NCI-H345 (cell line): ENCODE data around the gene PTOV1.
A peak's percentile ranks its signal among the peaks of the same experiment; 100 is the strongest.

Experiments
- DNase-seq: peaks from one replicate; lab custom pipeline; 2025; lab: John Stamatoyannopoulos, UW

Gene PTOV1

DNA sequence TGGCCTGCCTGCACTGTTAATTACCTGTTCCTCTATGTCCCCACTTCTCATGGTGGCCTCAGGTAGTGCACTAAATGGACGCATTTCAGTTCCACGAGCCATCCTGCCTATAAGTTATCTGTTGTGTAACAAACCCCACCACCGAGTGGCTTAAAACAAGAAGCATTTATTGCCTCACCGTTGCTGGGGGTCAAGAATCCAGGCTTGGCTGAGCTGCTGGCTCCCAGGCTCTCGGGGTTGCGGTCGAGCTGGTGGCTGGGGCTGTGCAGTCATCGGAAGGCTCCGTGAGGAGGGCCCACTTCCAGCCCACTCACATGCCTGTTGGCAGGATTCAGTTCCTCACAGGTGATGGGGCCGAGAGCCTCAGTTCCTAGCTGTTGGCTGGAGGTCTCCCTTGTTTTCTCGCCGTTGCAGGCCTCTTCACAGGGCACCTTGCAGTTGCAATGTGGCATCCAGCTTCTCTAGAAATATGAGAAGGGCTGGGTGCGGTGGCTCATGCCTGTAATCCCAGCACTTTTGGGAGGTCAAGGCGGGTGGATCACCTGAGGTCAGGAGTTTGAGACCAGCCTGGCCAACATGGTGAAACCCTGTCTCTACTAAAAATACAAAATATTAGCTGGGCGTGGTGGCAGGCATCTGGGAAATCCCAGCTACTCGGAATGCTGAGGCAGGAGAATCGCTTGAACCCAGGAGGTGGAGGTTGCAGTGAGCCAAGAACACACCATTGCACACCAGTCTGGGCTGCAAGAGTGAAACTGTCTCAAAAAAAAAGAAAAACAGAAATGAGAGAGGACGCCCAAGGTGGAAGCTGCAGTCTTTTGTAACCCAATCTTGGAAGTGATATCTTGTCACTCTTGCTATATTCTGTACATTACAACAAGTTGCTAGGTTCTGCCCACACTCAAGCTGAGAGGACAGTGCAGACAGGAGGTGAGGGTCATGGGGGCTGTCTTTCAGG, 6.5 kb upstream of the PTOV1 start:
- DNase-seq: no peak

DNA sequence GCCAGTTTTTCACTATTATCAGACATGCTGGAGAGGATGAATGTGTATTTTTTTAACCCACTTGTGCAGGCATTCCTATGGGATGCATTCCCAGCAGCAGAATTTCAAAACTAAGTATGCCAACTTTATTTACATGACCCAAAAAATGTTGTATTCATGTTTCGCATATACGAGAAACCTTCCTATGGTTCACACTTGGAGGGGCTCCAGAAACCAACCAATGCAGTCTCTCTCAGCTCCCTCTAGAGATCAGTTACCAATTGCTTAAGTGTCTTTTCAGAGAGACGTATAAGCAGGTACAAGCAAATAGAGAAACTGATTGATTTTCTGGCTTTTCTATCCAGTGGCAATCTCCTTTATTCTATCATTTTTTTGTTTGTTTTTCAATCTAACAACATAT, 5.5 kb upstream of the PTOV1 start:
- DNase-seq: no peak

GRCh38 chr19:49846408-49846807, 4.6 kb upstream of the PTOV1 start:
- DNase-seq: no peak

DNA sequence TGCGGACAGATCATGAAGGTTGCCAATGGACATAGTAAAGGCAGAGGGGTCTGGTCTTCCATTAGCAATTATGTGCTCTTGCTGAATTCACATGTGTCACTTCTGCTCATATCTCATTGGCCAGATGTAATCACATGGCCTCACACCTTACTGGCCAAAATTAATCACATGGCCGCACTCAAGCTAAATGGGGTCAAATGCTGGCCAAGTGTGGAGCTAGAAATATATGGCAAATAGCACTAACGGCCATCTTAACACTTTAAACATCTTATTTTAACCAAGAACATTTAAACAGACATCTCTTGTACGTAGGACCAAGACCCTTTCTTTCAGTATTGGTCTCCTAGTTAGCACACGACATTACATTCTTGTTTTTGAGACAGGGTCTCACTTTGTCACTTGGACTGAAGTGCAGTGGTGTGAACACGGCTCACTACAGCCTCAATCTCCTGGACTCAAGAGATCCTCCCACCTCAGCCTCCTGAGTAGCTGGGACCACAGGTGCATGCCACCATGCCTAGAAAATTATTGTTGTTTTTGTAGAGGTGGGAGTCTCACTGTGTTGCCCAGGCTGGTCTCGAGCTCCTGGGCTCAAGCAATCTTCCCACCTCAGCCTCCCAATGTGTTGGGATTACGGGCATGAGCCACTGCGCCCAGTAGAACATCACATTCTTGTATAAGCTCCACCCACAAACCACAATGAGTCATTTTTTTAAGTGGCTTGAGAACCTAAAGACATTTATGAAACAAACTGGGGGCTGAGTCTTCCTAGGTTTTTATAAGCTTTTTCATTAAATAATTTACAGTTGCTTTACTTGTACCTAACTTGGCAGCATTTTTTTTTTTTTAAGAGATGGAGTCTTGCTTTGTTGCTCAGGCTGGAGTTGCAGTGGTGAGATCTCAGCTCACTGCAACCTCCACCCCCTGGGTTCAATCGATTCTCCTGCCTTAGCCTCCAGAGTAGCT, 2.9 kb upstream of the PTOV1 start:
- DNase-seq: no peak

- no peak for DNase-seq
Measured at GRCh38 chr19:49848938-49849337, 2.0 kb upstream of the PTOV1 start.

GRCh38 chr19:49849433-49850220, 1.3 kb upstream of the PTOV1 start:
- DNase-seq: no peak

- DNase-seq: no peak
Measured at GRCh38 chr19:49850221-49850486, 805 bp upstream of the PTOV1 start.

- DNase-seq: peak; percentile 49
Measured at GRCh38 chr19:49851456-49852259, 699 bp downstream of the PTOV1 start.

GRCh38 chr19:49852631-49853126, 1.7 kb downstream of the PTOV1 start:
- DNase-seq: no peak

DNA sequence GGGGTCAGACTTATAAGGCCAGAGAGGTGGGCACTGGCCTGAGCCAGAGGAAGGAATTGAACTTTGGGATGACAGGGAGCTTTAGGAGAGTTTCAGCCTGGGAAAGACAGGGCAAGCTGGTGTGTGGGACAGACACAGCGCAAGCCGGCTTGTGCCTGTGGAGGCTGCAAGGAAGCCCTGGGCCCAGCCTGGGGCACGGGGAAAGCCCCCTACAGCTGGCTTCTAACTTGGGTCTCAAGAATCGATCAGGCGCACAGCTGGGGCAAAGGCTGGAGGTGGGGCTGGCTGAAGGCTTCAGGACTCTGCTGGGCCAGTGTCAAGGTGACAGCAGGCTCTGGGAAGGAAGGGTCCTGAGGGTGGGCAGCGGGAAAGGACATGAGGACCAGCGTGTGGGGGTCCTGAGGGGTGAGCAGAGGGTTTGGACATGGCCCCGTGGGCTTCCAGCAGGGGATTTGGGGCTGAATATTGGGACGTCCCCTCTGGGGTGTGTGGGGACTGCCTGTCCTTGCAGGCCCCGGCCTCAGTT, 3.0 kb downstream of the PTOV1 start:
- DNase-seq: no peak

DNA sequence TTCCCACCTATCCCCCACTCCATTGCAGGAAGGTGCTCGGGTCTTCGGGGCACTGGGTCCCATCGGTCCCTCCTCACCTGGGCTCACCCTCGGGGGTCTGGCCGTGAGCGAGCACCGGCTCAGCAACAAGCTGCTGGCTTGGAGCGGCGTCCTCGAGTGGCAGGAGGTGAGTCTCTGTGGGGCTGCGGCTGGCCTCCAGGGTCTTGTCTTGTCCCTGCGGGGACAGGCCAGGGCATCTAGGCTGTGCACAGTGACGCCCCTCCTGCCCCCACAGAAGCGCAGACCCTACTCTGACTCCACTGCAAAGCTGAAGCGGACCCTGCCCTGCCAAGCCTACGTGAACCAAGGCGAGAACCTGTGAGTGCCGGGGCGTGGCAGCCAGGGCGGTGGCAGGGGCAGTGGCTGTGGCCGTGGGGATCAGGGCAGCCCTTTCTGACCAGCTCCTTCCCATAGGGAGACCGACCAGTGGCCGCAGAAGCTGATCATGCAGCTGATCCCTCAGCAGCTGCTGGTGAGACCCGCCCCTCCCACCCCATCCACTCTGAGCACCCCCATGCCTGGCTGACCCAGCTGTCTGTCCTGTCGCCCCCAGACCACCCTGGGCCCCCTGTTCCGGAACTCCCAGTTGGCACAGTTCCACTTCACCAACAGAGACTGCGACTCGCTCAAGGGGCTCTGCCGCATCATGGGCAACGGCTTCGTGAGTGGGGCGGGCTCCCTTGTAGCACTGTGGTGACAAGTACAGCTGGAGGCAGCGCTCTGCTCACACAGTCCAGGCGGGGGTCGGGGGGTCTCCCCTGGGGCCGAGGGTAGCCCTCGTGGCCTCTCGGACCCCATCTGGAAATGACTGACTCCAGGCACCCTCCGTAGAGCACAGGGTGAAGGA, 3.7 kb downstream of the PTOV1 start:
- DNase-seq: no peak

DNA sequence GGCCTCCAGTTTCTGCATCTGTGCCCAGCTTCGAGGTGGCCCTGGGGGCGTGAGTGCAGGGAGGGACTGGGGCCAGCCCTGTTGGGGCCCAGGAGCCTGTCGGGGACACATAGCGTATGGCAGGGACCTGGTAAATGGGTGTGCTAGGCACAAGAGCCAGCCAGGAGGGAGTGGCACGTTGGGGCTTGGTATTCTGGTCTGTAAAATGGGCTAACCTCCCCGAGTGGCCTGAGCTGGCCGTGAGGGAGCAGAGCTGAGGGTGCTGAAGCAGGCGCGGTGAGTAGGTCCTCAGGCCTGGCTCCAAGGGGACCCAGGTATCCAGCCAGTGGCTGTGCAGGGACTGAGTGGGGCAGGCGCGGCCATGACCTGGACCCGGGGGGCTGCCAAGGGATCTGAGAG, 4.3 kb downstream of the PTOV1 start:
- no peak for DNase-seq

DNA sequence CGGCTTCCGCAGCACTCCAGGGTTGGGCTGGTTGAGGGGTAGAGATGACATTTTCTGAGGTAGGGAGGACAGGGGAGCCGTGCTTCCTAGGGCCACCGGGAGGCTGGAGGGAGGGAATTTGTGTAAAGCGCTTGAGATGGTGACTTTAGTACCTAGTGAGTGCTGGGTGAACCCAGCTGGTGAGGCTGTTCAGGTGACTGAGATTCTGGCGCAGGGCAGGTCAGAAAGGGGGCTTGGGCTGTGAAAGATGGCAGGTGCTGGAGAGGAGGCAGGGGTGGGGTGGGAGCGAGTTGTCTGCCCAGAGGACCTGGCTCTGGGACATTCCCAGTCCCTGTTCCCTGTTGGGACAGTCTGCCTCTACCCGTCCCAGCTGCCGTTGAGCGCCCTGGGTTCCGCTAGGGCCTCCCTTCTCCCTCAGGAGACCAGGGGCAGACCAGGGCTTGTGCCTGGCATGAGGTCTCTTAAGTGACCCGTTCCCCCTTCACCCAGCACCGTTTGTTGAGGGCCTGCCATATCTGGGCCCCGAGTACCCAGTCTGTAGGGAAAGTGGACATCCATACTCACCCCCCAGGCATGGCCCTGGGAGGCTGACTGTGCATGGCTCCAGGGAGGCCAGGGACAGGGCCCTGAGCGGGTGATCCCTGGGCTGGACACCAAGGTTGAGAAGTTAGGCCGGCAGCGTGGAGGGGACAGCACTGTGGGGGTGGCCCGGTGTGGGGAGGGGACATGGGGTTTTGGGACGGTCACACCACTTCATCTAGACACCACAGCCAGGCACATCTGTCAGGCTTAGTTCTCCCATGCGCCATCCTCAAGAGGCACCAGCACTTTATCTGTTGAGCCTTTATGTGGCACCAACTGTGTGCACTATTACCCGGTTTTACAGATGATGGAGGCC, 5.0 kb downstream of the PTOV1 start:
- DNase-seq: no peak

DNA sequence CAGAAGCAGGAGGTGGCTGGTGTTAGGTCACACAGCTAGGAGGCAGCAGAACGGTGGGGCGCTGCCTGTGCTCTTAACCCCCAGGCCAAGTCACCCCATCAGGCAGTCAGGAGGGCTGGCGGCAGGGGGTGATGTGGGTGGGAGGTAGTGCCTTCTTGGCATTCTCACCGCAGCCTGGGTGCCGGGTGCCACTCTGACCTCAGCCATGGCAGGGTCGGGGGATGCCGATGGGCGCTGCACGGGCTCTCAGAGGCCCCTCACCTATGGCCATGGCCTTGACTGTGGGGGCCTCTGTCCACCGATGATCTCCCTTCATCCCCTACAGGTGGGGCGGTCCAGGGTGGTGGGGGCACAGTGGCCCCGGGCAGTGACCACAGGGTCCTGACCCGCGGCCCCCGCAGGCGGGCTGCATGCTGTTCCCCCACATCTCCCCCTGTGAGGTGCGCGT, 5.6 kb downstream of the PTOV1 start:
- no peak for DNase-seq

GRCh38 chr19:49857061-49857837, 6.3 kb downstream of the PTOV1 start:
- no peak for DNase-seq

- DNase-seq: no peak
Measured at GRCh38 chr19:49857838-49858087, 6.8 kb downstream of the PTOV1 start.

DNA sequence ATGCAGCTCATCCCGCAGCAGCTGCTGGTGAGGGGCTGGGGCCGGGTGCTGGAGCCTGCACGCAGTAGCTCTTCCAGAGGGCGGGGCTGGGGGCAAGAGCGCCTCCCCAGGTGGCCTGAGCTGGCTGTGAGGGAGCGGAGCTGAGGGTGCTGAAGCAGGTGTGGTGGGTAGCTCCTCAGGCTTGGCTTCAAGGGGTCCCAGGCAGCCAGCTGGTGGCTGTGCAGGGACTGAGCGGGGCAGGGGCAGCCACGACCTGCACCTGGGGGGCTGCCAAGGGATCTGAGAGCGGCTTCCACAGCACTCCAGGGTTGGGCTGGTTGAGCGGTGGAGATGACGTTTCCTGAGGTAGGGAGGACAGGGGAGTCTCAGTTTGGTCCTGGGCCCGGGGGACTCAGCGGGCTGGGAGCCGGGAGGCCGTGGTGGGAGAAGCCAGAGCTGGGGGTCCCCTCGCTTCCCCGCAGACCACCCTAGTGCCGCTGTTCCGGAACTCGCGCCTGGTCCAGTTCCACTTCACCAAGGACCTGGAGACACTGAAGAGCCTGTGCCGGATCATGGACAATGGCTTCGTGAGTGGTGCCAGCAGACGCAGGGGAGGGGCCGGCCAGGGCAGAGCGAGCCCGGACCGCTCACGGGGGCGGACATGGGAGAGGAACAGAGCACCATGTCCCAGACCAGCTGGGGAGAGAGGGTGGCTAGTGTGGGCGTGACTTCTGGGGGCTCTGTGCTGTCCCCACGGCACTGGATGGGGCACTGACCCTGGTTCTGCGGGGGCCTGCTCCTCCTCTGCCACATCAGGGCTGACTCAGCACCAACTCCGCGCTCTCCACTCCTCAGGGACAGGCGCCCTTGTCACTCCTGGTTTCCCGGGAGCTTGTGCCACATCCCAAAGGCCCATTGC, 7.4 kb downstream of the PTOV1 start:
- no peak for DNase-seq
